Measurements from ENCODE around the gene UCMA.

DNA sequence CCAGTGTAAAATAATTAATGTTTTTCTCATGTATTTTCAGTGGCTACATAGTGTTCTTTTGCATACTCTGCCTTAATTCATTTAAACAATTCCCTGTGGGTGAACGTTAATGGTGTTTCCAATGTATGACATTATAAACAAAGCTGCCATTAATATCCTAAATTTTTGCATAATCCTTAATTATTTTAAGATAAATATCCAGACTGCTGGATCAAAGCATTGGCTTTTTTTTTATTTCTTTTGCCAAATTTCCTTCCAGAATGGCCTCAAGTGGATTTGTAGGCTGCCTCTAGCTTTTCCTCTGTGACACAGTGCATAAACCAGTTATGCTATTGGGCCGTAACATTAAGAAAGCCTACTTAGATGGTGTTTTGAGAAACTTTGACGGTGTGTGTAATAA, 43.4 kb downstream of the UCMA start:
- TF ChIP-seq POLR2A (IDR thresholded peaks at IDR 0.05): no peak
- no peak for TF ChIP-seq EP300 (IDR thresholded peaks at IDR 0.05; ENCODE audit: low read depth)
- TF ChIP-seq, protein P1, sequence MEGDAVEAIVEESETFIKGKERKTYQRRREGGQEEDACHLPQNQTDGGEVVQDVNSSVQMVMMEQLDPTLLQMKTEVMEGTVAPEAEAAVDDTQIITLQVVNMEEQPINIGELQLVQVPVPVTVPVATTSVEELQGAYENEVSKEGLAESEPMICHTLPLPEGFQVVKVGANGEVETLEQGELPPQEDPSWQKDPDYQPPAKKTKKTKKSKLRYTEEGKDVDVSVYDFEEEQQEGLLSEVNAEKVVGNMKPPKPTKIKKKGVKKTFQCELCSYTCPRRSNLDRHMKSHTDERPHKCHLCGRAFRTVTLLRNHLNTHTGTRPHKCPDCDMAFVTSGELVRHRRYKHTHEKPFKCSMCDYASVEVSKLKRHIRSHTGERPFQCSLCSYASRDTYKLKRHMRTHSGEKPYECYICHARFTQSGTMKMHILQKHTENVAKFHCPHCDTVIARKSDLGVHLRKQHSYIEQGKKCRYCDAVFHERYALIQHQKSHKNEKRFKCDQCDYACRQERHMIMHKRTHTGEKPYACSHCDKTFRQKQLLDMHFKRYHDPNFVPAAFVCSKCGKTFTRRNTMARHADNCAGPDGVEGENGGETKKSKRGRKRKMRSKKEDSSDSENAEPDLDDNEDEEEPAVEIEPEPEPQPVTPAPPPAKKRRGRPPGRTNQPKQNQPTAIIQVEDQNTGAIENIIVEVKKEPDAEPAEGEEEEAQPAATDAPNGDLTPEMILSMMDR (IDR thresholded peaks at IDR 0.05): no peak
